SU-DHL-6 (cell line): ENCODE results near the gene CFAP74.

Source experiments
- H2AFZ ChIP-seq: fragments of 200-600 bp; sonication (generic); 2 replicates; pipeline ENCODE4 v1.6.1; 2014; ENCODE audit warnings: low read depth, mild to moderate bottlenecking, moderate library complexity, mixed read lengths, antibody characterized with exemption, low read length; ENCODE audit not compliant: severe bottlenecking
- H3F3A ChIP-seq: fragments of 200-600 bp; shearing (Covaris generic); 2 replicates; pipeline ENCODE4 v1.6.0; 2016; ENCODE audit warnings: antibody characterized with exemption, mild to moderate bottlenecking; ENCODE audit not compliant: insufficient read depth
- H3K27ac ChIP-seq: fragments of 200-600 bp; sonication (generic); 2 replicates; pipeline ENCODE4 v1.5.1; 2016; ENCODE audit warnings: low read depth, mild to moderate bottlenecking, low read length, moderate library complexity, mixed read lengths
- H3K27me3 ChIP-seq: fragments of 200-600 bp; sonication (generic), shearing (Covaris generic); 2 replicates; pipeline ENCODE4 v1.6.0; 2014; ENCODE audit warnings: mild to moderate bottlenecking, low read length
- H3K36me3 ChIP-seq: fragments of 200-600 bp; sonication (generic); 2 replicates; pipeline ENCODE4 v1.6.1; 2014; ENCODE audit warnings: mild to moderate bottlenecking, low read length, mixed read lengths
- H3K4me2 ChIP-seq: fragments of 300-600, 200-600 bp; shearing (Covaris generic), sonication (generic); 2 replicates; pipeline ENCODE4 v1.6.0; 2014; ENCODE audit warnings: low read length, low read depth, mild to moderate bottlenecking; ENCODE audit not compliant: poor library complexity, severe bottlenecking
- H3K4me3 ChIP-seq: fragments of 200-600 bp; sonication (generic); 2 replicates; pipeline ENCODE4 v1.5.1; 2014; ENCODE audit warnings: antibody characterized with exemption, low read length, mild to moderate bottlenecking, mixed read lengths; ENCODE audit not compliant: insufficient read depth, poor library complexity, severe bottlenecking
- H3K79me2 ChIP-seq: fragments of 200-600 bp; sonication (generic); 2 replicates; pipeline ENCODE4 v1.6.1; 2014; ENCODE audit warnings: mild to moderate bottlenecking, low read length, moderate library complexity; ENCODE audit not compliant: insufficient read depth
- H3K9ac ChIP-seq: fragments of 200-600 bp; sonication (generic); 2 replicates; pipeline ENCODE4 v1.7.0; 2014; ENCODE audit warnings: mild to moderate bottlenecking, low read length
- H3K9me2 ChIP-seq: fragments of 200-600 bp; sonication (generic); replicated peaks from 2 replicates; pipeline ENCODE4 v1.6.1; 2014; ENCODE audit warnings: low read length; ENCODE audit not compliant: insufficient read depth
- H3K9me3 ChIP-seq: fragments of 200-600 bp; sonication (generic); 2 replicates; pipeline ENCODE4 v1.6.1; 2014; ENCODE audit warnings: low read length, mixed read lengths; ENCODE audit not compliant: insufficient read depth
- H4K20me1 ChIP-seq: fragments of 200-600 bp; sonication (generic); 2 replicates; pipeline ENCODE4 v1.6.1; 2014; ENCODE audit warnings: low read depth, mild to moderate bottlenecking, antibody characterized with exemption, low read length, moderate library complexity, mixed read lengths
- CTCF ChIP-seq: fragments of 200-600 bp; sonication (generic); IDR thresholded peaks from one replicate; pipeline ENCODE4 v1.5.1; 2017; ENCODE audit warnings: antibody characterized with exemption, mild to moderate bottlenecking, low read length, moderate library complexity; ENCODE audit not compliant: insufficient read depth, poor library complexity, severe bottlenecking
- EZH2phosphoT487 ChIP-seq: fragments of 200-600 bp; sonication (generic), shearing (Covaris generic); conservative IDR thresholded peaks from 2 replicates; pipeline ENCODE4 v1.6.1; 2018; ENCODE audit warnings: mild to moderate bottlenecking, antibody characterized with exemption, low read length, moderate library complexity, mixed read lengths

CFAP74 gene

GRCh38 chr1:1914101-1914970 is 89.2 kb downstream of the CFAP74 start:
- Histone ChIP-seq H3K79me2 (no peaks in the 10 kb centered on the region), H3K9me2 (no peaks in the 10 kb centered on the region), H3K9ac (no peak overlapping the region), H3K4me2 (no peak overlapping the region), H3F3A (no peaks in the 10 kb centered on the region), H3K4me3 (no peak overlapping the region), H3K36me3 (no peaks in the 10 kb centered on the region), H3K27ac (no peak overlapping the region), H3K27me3 (no peaks in the 10 kb centered on the region), H4K20me1 (no peaks in the 10 kb centered on the region), H2AFZ (no peak overlapping the region), H3K9me3 (no peaks in the 10 kb centered on the region)
- TF ChIP-seq EZH2phosphoT487: no peak
- TF ChIP-seq CTCF: no peak

GRCh38 chr1:1911350-1912041 is 92.1 kb downstream of the CFAP74 start:
- Histone ChIP-seq H3K4me3 (no peak overlapping the region), H3K27me3 (no peaks in the 10 kb centered on the region), H3K9ac (no peak overlapping the region), H3K36me3 (no peaks in the 10 kb centered on the region), H3K9me3 (no peaks in the 10 kb centered on the region), H3K27ac (no peak overlapping the region), H2AFZ (no peak overlapping the region), H3K4me2 (no peak overlapping the region), H3K79me2 (no peaks in the 10 kb centered on the region), H3K9me2 (no peaks in the 10 kb centered on the region), H3F3A (peaks cover 12% of the 10 kb centered on the region), H4K20me1 (no peaks in the 10 kb centered on the region)
- TF ChIP-seq EZH2phosphoT487 (no peak), CTCF (no peak)

GRCh38 chr1:1910651-1911331 is 92.8 kb downstream of the CFAP74 start:
- Histone ChIP-seq H4K20me1 (no peaks in the 10 kb centered on the region), H3F3A (peaks cover 13% of the 10 kb centered on the region), H3K9me2 (no peaks in the 10 kb centered on the region), H3K27ac (no peak overlapping the region), H3K4me2 (no peak overlapping the region), H3K36me3 (no peaks in the 10 kb centered on the region), H2AFZ (no peak overlapping the region), H3K79me2 (no peaks in the 10 kb centered on the region), H3K9ac (no peak overlapping the region), H3K9me3 (no peaks in the 10 kb centered on the region), H3K4me3 (no peak overlapping the region), H3K27me3 (no peaks in the 10 kb centered on the region)
- TF ChIP-seq CTCF (no peak), EZH2phosphoT487 (no peak)
